Measurements from ENCODE around the gene TUBB6.

Gene TUBB6

DNA sequence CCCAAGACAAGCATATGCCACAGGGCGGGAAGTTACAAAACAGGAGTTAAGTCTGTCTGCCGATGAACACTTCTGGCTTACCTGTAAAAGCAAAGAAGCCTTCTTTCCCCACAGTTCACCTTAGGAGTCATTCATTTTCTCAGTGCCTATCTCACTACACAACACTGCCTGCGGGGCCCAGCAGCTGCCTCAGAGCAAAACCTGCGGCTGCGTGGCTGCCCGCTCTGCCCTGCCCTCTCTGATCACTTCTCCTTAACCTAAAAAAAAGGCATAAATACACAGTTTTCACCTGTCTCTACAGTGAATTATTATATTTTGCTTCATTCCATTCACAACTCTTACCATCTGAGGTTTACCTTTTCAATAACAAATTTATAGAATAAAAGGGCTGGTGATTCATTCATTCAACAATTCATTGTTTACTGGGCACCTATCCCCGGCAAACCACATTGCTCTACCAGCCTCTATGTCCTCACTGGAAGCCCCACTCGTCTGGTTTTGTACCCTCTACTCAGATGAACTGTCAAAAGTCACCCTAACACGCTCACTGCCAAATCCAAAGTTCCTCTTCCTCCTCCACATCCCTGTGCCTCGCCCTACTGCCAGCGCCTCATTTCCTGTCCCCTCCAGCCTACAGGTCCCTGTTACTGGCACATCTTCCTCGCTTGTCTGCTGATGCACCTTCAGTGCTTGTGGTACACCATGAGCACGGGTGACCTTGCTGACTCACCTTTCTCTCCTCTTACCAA lies 37.6 kb downstream of the TUBB6 start:
- DNase-seq, result no peak

DNA sequence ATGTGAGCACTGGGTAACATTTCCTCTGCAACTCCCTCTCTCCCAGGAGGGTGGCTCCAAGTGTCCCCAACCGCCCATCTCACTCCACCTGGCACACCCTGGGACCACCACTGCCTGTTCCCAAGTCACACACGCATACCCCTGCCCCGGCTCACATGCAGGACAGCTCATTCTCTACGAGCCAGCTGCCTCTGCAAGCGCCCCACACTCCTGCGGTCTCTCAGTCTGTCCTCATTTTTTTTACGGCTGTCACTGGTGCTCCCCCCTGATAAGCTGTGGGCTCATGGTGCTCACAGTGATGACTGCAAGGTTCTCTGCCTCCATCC lies 38.2 kb downstream of the TUBB6 start:
- no peak for DNase-seq

DNA sequence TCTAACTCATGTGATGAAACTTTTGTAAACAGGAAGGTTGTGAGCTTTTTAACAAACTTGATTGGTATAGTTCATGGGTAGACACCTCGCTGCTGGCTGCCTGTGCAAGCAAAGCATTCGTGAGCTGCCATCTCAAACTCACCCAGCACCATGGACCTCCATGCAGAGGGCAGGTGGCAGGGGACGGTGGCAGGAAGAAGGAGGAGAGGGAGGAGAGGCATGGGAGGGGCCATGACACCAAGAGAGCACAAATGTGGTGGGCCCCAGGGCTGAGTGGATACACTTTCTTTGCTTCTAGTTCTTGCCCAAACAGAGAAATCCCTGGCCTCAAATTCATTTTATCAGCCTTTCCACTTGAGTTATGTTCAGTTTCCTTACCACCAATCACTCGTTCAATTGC lies 39.9 kb downstream of the TUBB6 start:
- DNase-seq, result peak; percentile 47

DNA sequence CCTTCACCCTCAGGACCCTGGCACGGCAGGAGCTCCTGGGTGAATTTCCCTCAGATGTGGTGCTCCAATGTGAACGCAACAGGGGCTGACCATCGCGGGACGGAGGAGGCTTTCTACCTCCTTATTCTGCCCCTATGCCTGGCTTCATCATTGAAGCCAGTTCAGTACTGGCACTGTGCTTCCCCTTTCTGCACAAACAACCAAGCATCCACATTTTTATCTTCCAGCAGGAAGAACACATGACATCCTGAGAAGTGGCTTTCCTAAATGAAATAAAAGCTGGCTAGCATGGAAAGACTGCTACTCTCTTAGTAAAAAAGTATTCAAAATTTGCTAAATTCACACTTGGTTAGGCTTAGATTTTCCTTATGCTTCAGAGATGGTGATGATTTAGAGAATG lies 44.1 kb downstream of the TUBB6 start:
- no peak for DNase-seq

DNA sequence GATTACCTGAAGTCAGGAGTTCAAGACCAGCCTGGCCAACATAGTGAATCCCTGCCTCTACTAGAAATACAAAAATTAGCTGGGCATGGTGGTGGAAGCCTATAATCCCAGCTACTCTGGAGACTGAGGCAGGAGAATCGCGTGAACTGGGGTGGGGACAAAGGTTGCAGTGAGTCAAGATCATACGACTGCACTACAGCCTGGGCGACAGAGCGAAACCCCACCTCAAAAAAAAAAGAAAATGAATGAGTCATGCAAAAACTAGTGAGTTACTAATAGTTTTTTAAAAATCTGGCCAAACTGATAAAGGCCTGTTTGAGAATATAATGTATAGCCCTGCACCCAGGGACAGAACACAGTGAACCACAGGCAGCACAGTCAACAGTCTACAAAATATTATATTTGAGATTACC lies 51.5 kb downstream of the TUBB6 start:
- no peak for DNase-seq

DNA sequence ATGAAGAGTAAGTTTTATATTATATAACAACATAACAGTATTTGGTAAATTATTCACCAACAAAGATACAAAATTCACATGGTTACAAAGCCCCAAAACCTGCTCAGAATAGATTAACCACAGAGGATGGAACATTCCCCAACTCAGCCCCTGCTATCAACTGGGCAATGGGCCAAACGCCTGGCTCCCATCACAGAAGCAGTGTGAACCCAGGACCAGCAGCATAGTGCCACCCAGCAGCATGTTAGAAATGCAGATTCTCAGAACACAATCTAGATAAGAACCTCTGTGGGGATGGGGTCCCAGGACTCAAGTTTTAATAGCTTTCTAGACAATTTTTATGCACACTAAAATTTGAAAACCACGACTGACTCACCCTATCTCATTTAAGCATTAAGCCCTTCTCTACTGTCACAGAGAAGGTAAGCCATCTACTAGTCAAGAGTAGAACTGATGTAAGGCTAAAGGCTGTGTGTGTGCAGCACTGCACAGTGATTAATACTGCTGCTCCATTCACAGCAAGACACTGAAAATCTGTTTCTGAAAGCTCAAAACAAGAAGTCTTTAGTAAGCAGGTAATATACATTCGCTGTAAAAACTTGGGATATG lies 53.8 kb downstream of the TUBB6 start:
- no peak for DNase-seq

DNA sequence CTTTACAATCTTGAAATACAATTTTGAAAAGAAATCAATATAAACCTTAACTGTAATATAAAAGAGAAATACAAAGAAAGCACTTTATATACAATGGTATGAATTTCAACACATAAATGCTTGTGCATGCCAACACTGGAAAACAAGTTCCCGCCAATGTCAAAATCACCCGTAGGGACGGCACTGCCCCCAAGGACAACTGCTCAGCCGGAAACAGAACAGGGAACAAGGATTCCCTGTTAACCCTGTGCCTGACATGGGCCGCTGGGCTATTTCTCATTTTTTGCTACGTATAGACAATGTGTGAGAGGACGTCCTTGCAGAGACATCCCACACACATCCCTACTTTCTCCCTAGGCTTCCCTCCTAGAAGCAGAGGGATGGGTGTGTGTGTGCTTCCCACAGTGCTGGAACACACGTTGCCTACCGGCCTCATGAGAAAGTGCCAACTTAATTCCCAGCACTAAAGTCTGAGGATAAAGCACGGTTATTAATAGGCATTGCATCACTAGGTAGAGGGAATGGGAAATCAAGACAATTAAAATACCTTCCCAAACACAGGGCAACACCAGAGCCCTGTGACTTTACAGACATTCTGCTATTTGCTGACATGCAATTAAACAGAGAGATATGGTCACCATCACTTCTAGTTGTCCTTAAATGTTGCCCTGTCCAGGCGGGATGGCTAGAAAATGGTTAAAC lies 54.6 kb downstream of the TUBB6 start:
- DNase-seq, result no peak

DNA sequence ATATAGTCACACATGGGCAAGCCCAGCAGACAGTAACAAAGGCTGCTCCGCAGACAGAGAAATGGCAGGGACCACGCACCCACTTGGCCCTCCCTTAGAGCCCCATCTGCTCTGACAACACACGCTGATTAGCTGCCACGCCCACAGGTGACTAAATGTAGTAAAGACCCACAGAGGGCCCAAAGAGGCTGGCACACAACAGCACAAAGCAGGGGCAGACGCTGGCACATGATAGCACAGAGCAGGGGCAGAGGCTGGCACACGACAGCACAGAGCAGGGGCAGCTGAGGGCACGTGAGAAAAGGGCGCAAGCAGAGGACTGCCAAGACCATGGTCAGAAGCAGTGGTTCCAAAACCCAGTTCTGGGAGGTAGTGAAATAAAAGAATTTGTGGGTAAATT lies 58.3 kb downstream of the TUBB6 start:
- no peak for DNase-seq

DNA sequence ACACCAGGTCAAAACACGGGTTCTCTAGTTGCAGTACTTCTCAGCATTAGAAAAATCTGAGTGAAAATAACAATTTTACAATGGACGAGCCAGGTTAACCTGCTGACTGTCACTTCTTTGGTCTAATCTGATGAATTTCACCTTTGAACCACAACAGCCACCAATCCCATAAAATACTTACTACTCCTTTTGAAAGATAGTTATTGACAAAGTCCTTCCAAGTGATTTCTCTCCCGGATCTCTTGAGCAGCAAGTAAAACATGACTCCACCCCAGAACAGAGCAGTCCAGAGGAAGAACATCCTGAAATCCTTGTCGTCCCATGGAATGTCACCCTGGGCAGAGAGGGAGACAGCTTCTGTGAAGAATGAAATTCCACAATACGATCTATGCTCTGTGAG lies 58.7 kb downstream of the TUBB6 start:
- no peak for DNase-seq

DNA sequence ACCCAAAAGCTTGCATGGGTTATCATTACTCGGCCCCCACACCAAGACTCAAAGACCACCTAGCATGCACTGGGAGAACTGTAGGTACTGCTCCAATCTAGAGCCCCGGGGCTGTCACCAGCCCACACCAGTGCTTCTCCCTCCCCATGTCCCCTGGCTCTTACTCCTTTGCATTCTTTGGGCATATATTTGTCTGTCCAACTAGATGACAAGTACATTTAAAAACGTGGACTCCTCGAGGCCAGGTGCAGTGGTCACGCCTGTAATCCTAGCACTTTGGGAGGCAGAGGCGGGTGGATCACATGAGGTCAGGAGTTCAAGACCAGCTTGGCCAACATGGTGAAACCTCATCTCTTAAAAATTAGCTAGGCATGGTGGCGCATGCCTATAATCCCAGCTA lies 61.2 kb downstream of the TUBB6 start:
- DNase-seq, result no peak

DNA sequence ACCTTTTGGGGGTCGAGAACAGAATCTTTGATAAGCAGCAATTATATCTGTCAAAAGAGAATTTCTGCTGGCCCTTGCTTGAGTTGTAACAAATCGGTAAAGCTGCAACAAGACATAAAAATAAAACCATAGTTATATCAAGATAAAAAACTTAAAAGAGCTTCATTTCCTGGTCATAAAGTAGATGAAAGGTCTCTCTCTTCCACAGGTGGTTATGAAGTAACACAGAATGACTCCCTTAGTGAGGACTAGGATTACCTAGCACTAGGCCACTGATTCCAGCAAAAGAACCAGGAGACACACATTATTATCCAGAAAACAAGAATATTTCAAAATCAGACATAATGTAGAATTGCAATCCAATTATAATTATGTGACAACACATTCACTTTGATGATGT lies 63.5 kb downstream of the TUBB6 start:
- no peak for DNase-seq

DNA sequence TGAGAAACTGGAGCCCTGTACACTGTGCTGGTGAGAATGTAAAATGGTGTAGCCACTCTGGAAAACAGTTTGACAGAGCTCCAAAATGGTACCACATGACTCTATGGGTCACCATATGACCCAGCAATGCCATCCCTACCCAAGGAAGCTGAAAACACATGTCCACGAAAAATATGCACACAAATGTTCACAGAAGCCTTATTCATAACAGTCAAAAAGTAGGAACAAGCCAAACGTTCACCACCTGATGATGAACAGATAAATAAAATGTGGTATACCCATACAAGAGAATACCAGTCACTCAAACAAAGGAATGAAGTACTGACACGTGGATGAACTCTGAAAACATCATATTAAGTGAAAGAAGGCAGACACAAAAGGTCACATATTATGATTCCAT lies 64.4 kb downstream of the TUBB6 start:
- no peak for DNase-seq

DNA sequence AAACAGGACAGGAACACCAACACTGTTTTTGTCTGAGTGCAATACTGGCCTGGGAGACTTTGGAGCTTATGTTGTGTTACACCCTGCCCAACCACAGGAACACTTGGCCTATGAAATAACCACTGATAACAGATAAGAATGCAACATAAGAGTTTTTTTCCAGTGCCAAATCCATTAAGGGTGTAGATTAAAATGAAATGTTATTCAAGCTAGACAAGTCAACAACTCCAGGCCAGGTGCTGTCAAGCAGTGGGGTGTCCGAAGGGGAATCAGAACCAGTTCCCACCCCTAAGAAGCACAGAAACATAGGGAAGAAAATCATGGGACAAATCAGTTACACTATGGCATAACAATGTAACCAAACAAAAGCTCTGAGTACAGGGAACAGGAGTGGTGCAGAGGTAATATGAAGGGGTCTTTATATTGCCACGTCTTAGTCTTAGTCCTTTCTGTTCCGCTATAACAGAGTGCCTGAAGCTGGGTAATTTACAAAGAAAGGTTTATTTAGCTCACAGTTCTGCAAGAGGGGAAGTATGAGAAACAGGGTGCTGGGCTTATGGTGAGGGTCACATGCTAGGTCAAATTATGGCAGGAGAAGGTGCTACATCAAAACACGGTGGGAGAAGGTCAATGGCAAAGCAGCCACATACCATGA lies 65.2 kb downstream of the TUBB6 start:
- DNase-seq, result no peak

DNA sequence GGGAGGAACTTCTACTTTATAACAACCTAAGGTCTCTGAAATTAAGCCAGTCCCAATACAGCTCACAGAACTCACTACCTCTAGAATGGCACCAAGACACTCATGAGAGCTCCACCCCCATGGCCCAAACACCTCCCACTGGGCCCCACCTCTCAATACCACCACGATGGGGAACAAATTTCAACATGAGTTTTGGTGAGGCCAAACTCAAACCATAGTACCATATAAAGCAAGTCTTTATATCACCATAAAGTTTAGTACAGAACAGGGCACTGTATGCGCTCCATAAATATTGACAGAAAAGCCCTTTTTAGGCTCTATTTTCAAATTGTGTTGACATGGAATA lies 65.7 kb downstream of the TUBB6 start:
- no peak for DNase-seq

DNA sequence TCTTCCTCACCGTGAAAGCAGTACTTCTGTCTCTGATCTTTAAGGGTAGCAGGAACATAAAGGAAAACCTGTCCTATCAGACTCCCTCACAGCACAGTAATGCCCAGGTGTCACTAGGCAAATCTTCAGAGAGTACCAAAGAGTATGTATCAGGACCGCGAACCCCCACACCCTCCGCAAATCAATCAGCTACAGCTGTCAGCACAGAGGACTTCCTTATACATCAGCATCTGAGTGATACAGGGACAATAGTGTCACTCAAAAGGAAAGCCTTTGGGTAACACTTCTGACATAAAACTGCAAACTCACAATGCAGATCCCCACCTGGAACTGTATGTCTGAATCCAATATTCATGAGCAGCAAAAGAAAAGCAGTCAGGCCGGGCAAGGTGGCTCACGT lies 66.4 kb downstream of the TUBB6 start:
- no peak for DNase-seq

Data from retina (tissue), 1 donor.